Subcutaneous abdominal adipose tissue (tissue), 5 donors: ENCODE data around the gene AKAP8.
A peak's percentile ranks its signal among the peaks of the same experiment; 100 is the strongest.

Experiments
- H3K27ac ChIP-seq: one replicate; pipeline ENCODE4 v1.7.0; 2013; ENCODE audit warnings: low read depth, mild to moderate bottlenecking, inconsistent platforms, low read length, moderate library complexity
- H3K27me3 ChIP-seq, 5 donors: one replicate each; pipeline ENCODE4 v1.7.0; 2013; ENCODE audit warnings: low read length in 5 of 5, inconsistent platforms in 1 of 5; ENCODE audit not compliant: control insufficient read depth in 5 of 5, insufficient read depth in 4 of 5
- H3K36me3 ChIP-seq, 5 donors: one replicate each; pipeline ENCODE4 v1.7.0; 2013; ENCODE audit warnings: low read length in 5 of 5; ENCODE audit not compliant: control insufficient read depth in 5 of 5, insufficient read depth in 5 of 5
- H3K4me1 ChIP-seq, 5 donors: one replicate each; pipeline ENCODE4 v1.7.0; 2013; ENCODE audit warnings: low read length in 5 of 5, mild to moderate bottlenecking in 3 of 5, moderate library complexity in 1 of 5; ENCODE audit not compliant: control insufficient read depth in 5 of 5, insufficient read depth in 5 of 5
- H3K4me3 ChIP-seq, 5 donors: one replicate each; pipeline ENCODE4 v1.7.0; 2013; ENCODE audit warnings: low read length in 5 of 5, low read depth in 1 of 5
- H3K9ac ChIP-seq, 5 donors: one replicate each; pipeline ENCODE4 v1.7.0; 2013; ENCODE audit warnings: low read length in 5 of 5, mild to moderate bottlenecking in 4 of 5, moderate library complexity in 3 of 5
- H3K9me3 ChIP-seq, 5 donors: one replicate each; pipeline ENCODE4 v1.7.0; 2013; ENCODE audit warnings: low read length in 5 of 5; ENCODE audit not compliant: control insufficient read depth in 5 of 5
- donor health status: healthy.
- donor health status: healthy.
- donor health status: healthy.
- donor health status: healthy.
- donor health status: healthy.

AKAP8 gene

GRCh38 chr19:15313649-15314279, 65.8 kb downstream of the AKAP8 start:
- no peak overlapping the region for H3K9ac ChIP-seq
- no peaks in the 10 kb centered on the region for H3K9me3 ChIP-seq
- H3K36me3 ChIP-seq, result no peaks in the 10 kb centered on the region
- peaks cover 11 to 61% (median 41%) of the 10 kb centered on the region in 5 donors for H3K4me1 ChIP-seq
- no peaks in the 10 kb centered on the region for H3K27me3 ChIP-seq
- no peak overlapping the region for H3K27ac ChIP-seq
- no peak overlapping the region for H3K4me3 ChIP-seq

GRCh38 chr19:15307169-15307568, 72.4 kb downstream of the AKAP8 start:
- Histone ChIP-seq H3K27me3 (no peaks in the 10 kb centered on the region), H3K4me1 (peaks cover 5 to 54% (median 30%) of the 10 kb centered on the region in 5 donors), H3K9me3 (no peaks in the 10 kb centered on the region), H3K9ac (no peak overlapping the region), H3K27ac (no peak overlapping the region), H3K4me3 (no peak overlapping the region), H3K36me3 (no peaks in the 10 kb centered on the region)

GRCh38 chr19:15305582-15306334, 73.8 kb downstream of the AKAP8 start:
- no peaks in the 10 kb centered on the region for H3K36me3 ChIP-seq
- no peak overlapping the region for H3K27ac ChIP-seq
- no peak overlapping the region for H3K4me3 ChIP-seq
- H3K27me3 ChIP-seq, result no peaks in the 10 kb centered on the region
- peaks cover 2 to 55% (median 36%) of the 10 kb centered on the region in 5 donors for H3K4me1 ChIP-seq
- no peaks in the 10 kb centered on the region for H3K9me3 ChIP-seq
- no peak overlapping the region for H3K9ac ChIP-seq

GRCh38 chr19:15304140-15304705, 75.4 kb downstream of the AKAP8 start:
- H3K36me3 ChIP-seq, result no peaks in the 10 kb centered on the region
- peaks cover 5 to 57% (median 46%) of the 10 kb centered on the region in 5 donors for H3K4me1 ChIP-seq
- H3K27ac ChIP-seq, result no peak overlapping the region
- no peak overlapping the region for H3K9ac ChIP-seq
- no peaks in the 10 kb centered on the region for H3K9me3 ChIP-seq
- H3K27me3 ChIP-seq, result no peaks in the 10 kb centered on the region
- peak overlapping the region in 1 of 5 donors; percentile 32 for H3K4me3 ChIP-seq
